ENCODE results near the gene TFF1.

DNA sequence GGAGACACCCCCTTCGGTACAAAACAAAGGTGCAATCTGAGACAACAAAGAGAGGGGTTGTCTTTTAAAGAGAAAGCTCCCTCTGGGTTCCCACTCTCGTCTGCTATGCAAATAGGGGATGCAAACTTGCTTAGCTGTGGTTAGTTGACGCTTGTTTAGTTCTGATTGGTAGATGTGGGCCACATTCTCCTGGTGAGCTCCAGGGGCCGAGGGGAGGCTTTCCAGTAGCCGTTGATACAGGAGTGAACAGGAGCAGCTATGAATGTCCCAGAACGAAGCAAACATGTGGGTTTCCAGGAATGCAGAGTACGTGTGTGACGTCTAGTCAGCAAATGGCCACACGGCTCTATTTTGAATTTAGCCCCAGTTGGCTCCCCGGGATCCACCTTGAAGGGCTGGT is 30.3 kb downstream of the TFF1 start:
- no peak for TF ChIP-seq GATA2 (IDR thresholded peaks at IDR 0.05; ENCODE audit: low read depth, low read length)
- TF ChIP-seq GATA3 (IDR thresholded peaks at IDR 0.05; ENCODE audit: low read depth, low read length): no peak
